B cell (primary cell): ENCODE results near the gene ZC3HAV1L. TPM values are rescaled to one million over a fixed set of nuclear protein-coding genes. Genes with fewer than 3 reads are reported as not detected.

ENCODE experiments used
- ATAC-seq: fragments of 200-7000 bp; cut with Tn5 transposase; one replicate; pipeline ENCODE4 v1.10.0; 2021; ENCODE audit warnings: low read depth, mild to moderate bottlenecking, moderate number of reproducible peaks, moderate library complexity
- CTCF ChIA-PET: fragments of 350-600 bp; sonication (Branson Sonifier 250); formaldehyde crosslinking; loops from one replicate; lab custom pipeline; 2021; ENCODE audit warnings: antibody characterized with exemption, inconsistent platforms; lab: Charles Lee
- POLR2A ChIA-PET: fragments of 350-600 bp; sonication (Branson Sonifier 250); formaldehyde crosslinking; loops from one replicate; lab custom pipeline; 2021; ENCODE audit warnings: antibody characterized with exemption; lab: Charles Lee
- DNase-seq: peaks from one replicate; pipeline ENCODE4 v3.0.0; 2013
- H2AFZ ChIP-seq: 2 replicates; pipeline ENCODE4 v1.6.1; 2012; ENCODE audit warnings: mild to moderate bottlenecking, low read depth, low read length; ENCODE audit not compliant: insufficient read depth, poor library complexity, severe bottlenecking
- H3K27ac ChIP-seq, 2 donors: 1 replicate in 1 of 2; 2 replicates in 1 of 2; pipeline ENCODE4 v1.5.1; 2012 to 2013; ENCODE audit warnings: low read length in 2 of 2, mild to moderate bottlenecking in 2 of 2, moderate library complexity in 1 of 2
- H3K27me3 ChIP-seq, 4 experiments: fragments of 200-600 bp in 1 of 4; sonication (generic) in 1 of 4; replicated peaks in 1 of 4; 1 replicate in 2 of 4; 2 replicates in 2 of 4; pipeline versions ENCODE4 v1.6.1 to v1.7.0; 2013 to 2016; ENCODE audit warnings: low read length in 3 of 4, mild to moderate bottlenecking in 2 of 4, mixed read lengths in 1 of 4, moderate library complexity in 1 of 4; ENCODE audit not compliant: insufficient read depth in 4 of 4, control insufficient read depth in 3 of 4; ENCODE audit errors: control extremely low read depth in 1 of 4
- H3K36me3 ChIP-seq, 2 experiments: replicated peaks in 1 of 2; 1 replicate in 1 of 2; 2 replicates in 1 of 2; pipeline versions ENCODE4 v1.6.1 to v1.7.1; 2013; ENCODE audit warnings: low read length in 1 of 2; ENCODE audit not compliant: insufficient read depth in 2 of 2, control insufficient read depth in 1 of 2; ENCODE audit errors: control extremely low read depth in 1 of 2, extremely low read depth in 1 of 2
- H3K4me1 ChIP-seq, 2 donors: fragments of 200-600 bp in 1 of 2; sonication (generic) in 1 of 2; 1 replicate in 1 of 2; 2 replicates in 1 of 2; pipeline versions ENCODE4 v1.5.1 to v1.6.1; 2013 to 2017; ENCODE audit warnings: low read length in 2 of 2; ENCODE audit not compliant: control insufficient read depth in 2 of 2, insufficient read depth in 2 of 2
- H3K4me2 ChIP-seq: replicated peaks from 2 replicates; pipeline ENCODE3; 2012; ENCODE audit warnings: mild to moderate bottlenecking, low read depth, low read length; ENCODE audit not compliant: poor library complexity, severe bottlenecking
- H3K4me3 ChIP-seq, 5 experiments: fragments of 200-600 bp in 1 of 5; sonication (generic) in 1 of 5; 1 replicate in 3 of 5; 2 replicates in 2 of 5; pipeline versions ENCODE4 v1.5.1 to v1.7.0; 2011 to 2016; ENCODE audit warnings: low read length in 4 of 5, mild to moderate bottlenecking in 4 of 5, low read depth in 2 of 5, control low read depth in 1 of 5, moderate library complexity in 1 of 5; ENCODE audit not compliant: insufficient read depth in 1 of 5; ENCODE audit errors: control extremely low read depth in 1 of 5, extremely low read depth in 1 of 5
- H3K79me2 ChIP-seq: fragments of 200-600 bp; sonication (generic); one replicate; pipeline ENCODE4 v1.6.0; 2016; ENCODE audit warnings: low read length; ENCODE audit not compliant: control insufficient read depth, insufficient read depth
- H3K9ac ChIP-seq: fragments of 200-600 bp; sonication (generic); 2 replicates; pipeline ENCODE4 v1.6.1; 2017; ENCODE audit warnings: mild to moderate bottlenecking, low read length, moderate library complexity
- H3K9me3 ChIP-seq, 3 donors: one replicate each; pipeline versions ENCODE4 v1.6.1 to v1.7.1; 2013; ENCODE audit warnings: low read length in 2 of 3; ENCODE audit not compliant: control insufficient read depth in 2 of 3, insufficient read depth in 1 of 3; ENCODE audit errors: control extremely low read depth in 1 of 3
- H4K20me1 ChIP-seq: 2 replicates; pipeline ENCODE4 v1.6.0; 2012; ENCODE audit warnings: mild to moderate bottlenecking, low read length; ENCODE audit not compliant: insufficient read depth, control insufficient read depth, poor library complexity, severe bottlenecking
- H3K27ac Mint-ChIP-seq: one replicate; pipeline ENCODE4 v1.8.0; 2021; ENCODE audit warnings: mixed read lengths
- H3K27me3 Mint-ChIP-seq: one replicate; pipeline ENCODE4 v1.8.0; 2021; ENCODE audit warnings: mixed read lengths
- H3K4me1 Mint-ChIP-seq: one replicate; pipeline ENCODE4 v1.8.0; 2021; ENCODE audit warnings: mixed read lengths
- H3K4me3 Mint-ChIP-seq: one replicate; pipeline ENCODE4 v1.8.0; 2021; ENCODE audit warnings: mixed read lengths
- H3K9me3 Mint-ChIP-seq: one replicate; pipeline ENCODE4 v1.8.0; 2022; ENCODE audit warnings: mixed read lengths; ENCODE audit not compliant: insufficient read depth
- EZH2 ChIP-seq: IDR thresholded peaks from 2 replicates; pipeline ENCODE4 v1.6.1; 2012; ENCODE audit warnings: borderline replicate concordance, low read depth, mild to moderate bottlenecking, moderate library complexity, low read length; ENCODE audit not compliant: insufficient read depth, poor library complexity, severe bottlenecking
- WGBS: methylation state at CpG from one replicate; pipeline ENCODE4 v1.1.5; 2013; ENCODE audit warnings: missing lambda C conversion rate; ENCODE audit not compliant: insufficient coverage; 5-methylcytosine and 5-hydroxymethylcytosine counted together
- intact Hi-C: fragments of 100-400 bp; cut with micrococcal nuclease; formaldehyde crosslinking; loops from one replicate; pipeline ENCODE4 v1.10.0; 2022
- polyA plus RNA-seq: library from polyadenylated mRNA; depleted of rRNA; stranded (reverse); fragments of >200 nt; gene quantifications from 2 replicates; pipeline ENCODE4 v1.2.3, GENCODE V29; 2012
- total RNA-seq, 2 donors: library from RNA; stranded (reverse); fragments of 120-200 nt in 1 of 2; gene quantifications; 1 replicate in 1 of 2; 2 replicates in 1 of 2; pipeline versions ENCODE4 v1.2.3 to v1.2.4, GENCODE V29; 2013 to 2022
- TF ChIP-seq, protein P1 (sequence below): fragments of 200-600 bp; IDR thresholded peaks from one replicate; pipeline ENCODE4 v1.8.0; 2022; ENCODE audit warnings: antibody characterized with exemption, mild to moderate bottlenecking

ZC3HAV1L gene
- total and polyA plus RNA-seq, 2 donors (not counting 1 experiment from before 2014, with no cell fraction given), result 0.82 to 1.8 TPM

DNA sequence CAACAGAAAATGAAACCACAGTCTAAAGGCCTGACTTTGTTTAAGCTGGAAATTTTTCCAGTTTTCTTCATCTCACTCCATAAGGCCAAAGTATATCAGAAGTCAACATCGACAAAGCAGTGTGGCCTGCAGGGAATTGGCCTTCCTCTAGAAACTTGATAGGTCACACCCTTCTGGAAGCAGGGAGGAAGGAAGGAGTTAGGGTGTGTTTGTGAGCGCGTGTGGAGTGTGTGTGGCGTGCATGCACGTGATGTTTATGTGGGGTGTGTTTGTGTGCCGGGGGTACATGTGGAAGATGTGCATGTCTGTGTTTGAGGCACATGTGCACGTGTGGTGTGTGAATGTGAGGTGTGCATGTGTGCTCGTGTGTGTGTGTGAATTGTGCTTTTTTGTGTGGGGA is 45.1 kb upstream of the ZC3HAV1L start:
- peaks cover 0 to 97% of the 10 kb centered on the region in 2 experiments for H3K36me3 ChIP-seq
- H2AFZ ChIP-seq, result no peak overlapping the region
- intact Hi-C loops, result no loop called here
- H3K4me2 ChIP-seq, result no peak overlapping the region
- peaks cover 98% of the 10 kb centered on the region for H3K79me2 ChIP-seq
- H3K9me3 ChIP-seq, result no peaks in the 10 kb centered on the region
- POLR2A ChIA-PET, result interaction anchor here (0.6 kb wide), 1 partner anchor 11 kb away, joined by 3 read pairs; no protein-coding TSS in a partner anchor
- Mint-ChIP-seq H3K4me1 (peaks cover 22% of the 10 kb centered on the region), H3K4me3 (no peak overlapping the region), H3K27me3 (no peaks in the 10 kb centered on the region), H3K27ac (peak overlapping the region; percentile 50), H3K9me3 (no peaks in the 10 kb centered on the region)
- ATAC-seq, result no peak
- no peak overlapping the region for H3K4me3 ChIP-seq
- no peaks in the 10 kb centered on the region for H3K27me3 ChIP-seq
- WGBS, result 74% methylated on average over 7 of the region's 8 CpGs
- H3K4me1 ChIP-seq, result no peaks in the 10 kb centered on the region
- DNase-seq, result no peak
- no peak overlapping the region for H3K9ac ChIP-seq
- CTCF ChIA-PET, result interaction anchor here (1.4 kb wide), 1 partner anchor 64 kb away, joined by 4 read pairs; no protein-coding TSS in a partner anchor
- H4K20me1 ChIP-seq, result peaks cover 89% of the 10 kb centered on the region
- TF ChIP-seq EZH2, result no peak
- H3K27ac ChIP-seq, result no peak overlapping the region

DNA sequence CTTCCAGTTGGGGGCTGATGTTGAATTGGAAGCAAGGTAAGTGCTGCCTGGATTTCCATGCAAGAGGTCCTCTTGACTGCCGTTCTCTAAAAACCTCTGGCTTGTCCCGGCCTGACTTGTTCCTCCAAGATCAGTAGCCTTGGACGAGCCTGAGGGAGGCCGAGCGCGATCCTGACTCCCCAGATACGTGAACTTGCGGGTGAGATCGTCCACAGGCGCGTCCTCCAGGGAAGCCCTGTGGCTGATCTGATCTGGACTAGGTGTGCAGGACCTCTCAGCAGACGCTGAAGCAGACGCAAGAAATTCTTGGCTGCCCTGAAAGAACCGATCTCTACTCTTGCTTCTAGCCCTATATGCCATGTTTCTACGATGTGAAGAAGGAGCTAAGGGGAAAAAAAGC is 44.0 kb upstream of the ZC3HAV1L start:
- Histone ChIP-seq H3K4me3 (no peak overlapping the region), H3K27me3 (no peaks in the 10 kb centered on the region), H3K36me3 (peaks cover 0 to 96% of the 10 kb centered on the region in 2 experiments), H2AFZ (no peak overlapping the region), H4K20me1 (peaks cover 86% of the 10 kb centered on the region), H3K27ac (no peak overlapping the region), H3K79me2 (peaks cover 90% of the 10 kb centered on the region), H3K9me3 (no peaks in the 10 kb centered on the region), H3K9ac (no peak overlapping the region), H3K4me2 (no peak overlapping the region), H3K4me1 (peaks cover 2% of the 10 kb centered on the region in 2 donors)
- H3K4me1 Mint-ChIP-seq, result peaks cover 18% of the 10 kb centered on the region
- POLR2A ChIA-PET, result no interaction called here
- H3K9me3 Mint-ChIP-seq, result no peaks in the 10 kb centered on the region
- WGBS, result 99% methylated on average over 11 of the region's 15 CpGs
- intact Hi-C loops, result no loop called here
- CTCF ChIA-PET, result interaction anchor here (0.5 to 1.4 kb wide), 2 partner anchors 55 to 63 kb away, joined by 3 to 4 read pairs; no protein-coding TSS in a partner anchor
- no peak for ATAC-seq
- H3K4me3 Mint-ChIP-seq, result no peak overlapping the region
- DNase-seq, result no peak
- no peaks in the 10 kb centered on the region for H3K27me3 Mint-ChIP-seq
- no peak for TF ChIP-seq EZH2
- TF ChIP-seq, protein P1, sequence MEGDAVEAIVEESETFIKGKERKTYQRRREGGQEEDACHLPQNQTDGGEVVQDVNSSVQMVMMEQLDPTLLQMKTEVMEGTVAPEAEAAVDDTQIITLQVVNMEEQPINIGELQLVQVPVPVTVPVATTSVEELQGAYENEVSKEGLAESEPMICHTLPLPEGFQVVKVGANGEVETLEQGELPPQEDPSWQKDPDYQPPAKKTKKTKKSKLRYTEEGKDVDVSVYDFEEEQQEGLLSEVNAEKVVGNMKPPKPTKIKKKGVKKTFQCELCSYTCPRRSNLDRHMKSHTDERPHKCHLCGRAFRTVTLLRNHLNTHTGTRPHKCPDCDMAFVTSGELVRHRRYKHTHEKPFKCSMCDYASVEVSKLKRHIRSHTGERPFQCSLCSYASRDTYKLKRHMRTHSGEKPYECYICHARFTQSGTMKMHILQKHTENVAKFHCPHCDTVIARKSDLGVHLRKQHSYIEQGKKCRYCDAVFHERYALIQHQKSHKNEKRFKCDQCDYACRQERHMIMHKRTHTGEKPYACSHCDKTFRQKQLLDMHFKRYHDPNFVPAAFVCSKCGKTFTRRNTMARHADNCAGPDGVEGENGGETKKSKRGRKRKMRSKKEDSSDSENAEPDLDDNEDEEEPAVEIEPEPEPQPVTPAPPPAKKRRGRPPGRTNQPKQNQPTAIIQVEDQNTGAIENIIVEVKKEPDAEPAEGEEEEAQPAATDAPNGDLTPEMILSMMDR, result no peak
- H3K27ac Mint-ChIP-seq, result peak overlapping the region; percentile 61
